Activated CD8-positive, alpha-beta T cell treated with anti-CD3 and anti-CD28 coated beads for 36 hours (primary cell): Measurements from ENCODE around the gene DIAPH1. TPM values are rescaled to one million over a fixed set of nuclear protein-coding genes. Genes with fewer than 3 reads are reported as not detected.

Experiments
- ATAC-seq: fragments of 200-7000 bp; cut with Tn5 transposase; one replicate; pipeline ENCODE4 v1.10.0; 2021; ENCODE audit warnings: mild to moderate bottlenecking, moderate library complexity
- CTCF ChIA-PET: fragments of 350-600 bp; sonication (Branson Sonifier 250); formaldehyde crosslinking; loops from one replicate; lab custom pipeline; 2021; ENCODE audit warnings: antibody characterized with exemption; lab: Charles Lee
- POLR2A ChIA-PET: fragments of 350-600 bp; sonication (Branson Sonifier 250); formaldehyde crosslinking; loops from one replicate; lab custom pipeline; 2021; ENCODE audit warnings: antibody characterized with exemption; lab: Charles Lee
- DNase-seq: peaks from one replicate; pipeline ENCODE4 v3.0.0-alpha.2; 2020
- H3K27ac Mint-ChIP-seq: one replicate; pipeline ENCODE4 v1.8.0; 2021; ENCODE audit warnings: mild to moderate bottlenecking, mixed read lengths
- H3K27me3 Mint-ChIP-seq: one replicate; pipeline ENCODE4 v1.8.0; 2021; ENCODE audit warnings: mixed read lengths
- H3K36me3 Mint-ChIP-seq: one replicate; pipeline ENCODE4 v1.8.0; 2021; ENCODE audit warnings: low read depth, mixed read lengths
- H3K4me1 Mint-ChIP-seq: one replicate; pipeline ENCODE4 v1.8.0; 2021; ENCODE audit warnings: low read depth, mixed read lengths
- H3K4me3 Mint-ChIP-seq: one replicate; pipeline ENCODE4 v1.8.0; 2021; ENCODE audit warnings: mild to moderate bottlenecking, moderate library complexity, mixed read lengths
- H3K9me3 Mint-ChIP-seq: one replicate; pipeline ENCODE4 v1.8.0; 2021; ENCODE audit warnings: mixed read lengths
- CTCF ChIP-seq: fragments of 200-600 bp; IDR thresholded peaks from one replicate; pipeline ENCODE4 v1.8.0; 2022; ENCODE audit warnings: antibody characterized with exemption, mild to moderate bottlenecking
- intact Hi-C: fragments of 100-400 bp; cut with micrococcal nuclease; formaldehyde crosslinking; loops from one replicate; pipeline ENCODE4 v1.10.0; 2022
- total RNA-seq, 2 experiments: library from RNA; stranded (reverse); gene quantifications; one replicate each; pipeline ENCODE4 v1.2.3, GENCODE V29; 2021

The DIAPH1 gene
- total RNA-seq, 2 experiments from 2014 or later: 209 to 218 TPM

GRCh38 chr5:141528291-141528984 is 90.4 kb downstream of the DIAPH1 start:
- ATAC-seq (no peak), DNase-seq (no peak)
- Mint-ChIP-seq H3K27ac (no peak overlapping the region), H3K27me3 (no peaks in the 10 kb centered on the region), H3K9me3 (no peaks in the 10 kb centered on the region), H3K4me3 (no peak overlapping the region), H3K4me1 (peaks cover 17% of the 10 kb centered on the region), H3K36me3 (peaks cover 44% of the 10 kb centered on the region)
- CTCF ChIA-PET: interaction anchor here (0.8 to 2.5 kb wide), 6 partner anchors 16 to 120 kb away, joined by 3 to 10 read pairs (median 7); partner anchors contain the start of genes PCDHGA11, PCDHGA12 and PCDHGB6
- POLR2A ChIA-PET: no interaction called here
- no peak for TF ChIP-seq CTCF
- intact Hi-C loops: no loop called here

- Mint-ChIP-seq H3K36me3 (peaks cover 49% of the 10 kb centered on the region), H3K4me3 (no peak overlapping the region), H3K4me1 (peaks cover 26% of the 10 kb centered on the region), H3K9me3 (no peaks in the 10 kb centered on the region), H3K27me3 (no peaks in the 10 kb centered on the region), H3K27ac (no peak overlapping the region)
- DNase-seq (no peak), ATAC-seq (no peak)
- intact Hi-C loops: no loop called here
- POLR2A ChIA-PET: interaction anchor here (0.6 to 0.8 kb wide), 3 partner anchors 13 to 668 kb away, joined by 3 to 4 read pairs (median 3); no protein-coding TSS in a partner anchor
- TF ChIP-seq CTCF: no peak
- CTCF ChIA-PET: interaction anchor here (0.6 to 2.5 kb wide), 8 partner anchors 15 to 340 kb away, joined by 3 to 10 read pairs (median 5); partner anchors contain the start of genes PCDHB9, PCDHGA11, PCDHGA12 and PCDHGB6
Observed at GRCh38 chr5:141527426-141527825, 91.4 kb downstream of the DIAPH1 start.

- no peak for DNase-seq
- peak overlapping the region; percentile 56 for H3K27ac Mint-ChIP-seq
- TF ChIP-seq CTCF: no peak
- CTCF ChIA-PET: interaction anchor here (0.6 to 8.3 kb wide), 12 partner anchors 8 to 176 kb away, joined by 3 to 122 read pairs (median 6); partner anchors contain the start of genes PCDHGA10, PCDHGA12, PCDHGB1 and PCDHGB5
- intact Hi-C loops: no loop called here
- peaks cover 42% of the 10 kb centered on the region for H3K4me1 Mint-ChIP-seq
- H3K9me3 Mint-ChIP-seq: no peaks in the 10 kb centered on the region
- H3K4me3 Mint-ChIP-seq: no peak overlapping the region
- H3K36me3 Mint-ChIP-seq: peaks cover 65% of the 10 kb centered on the region
- POLR2A ChIA-PET: interaction anchor here (0.6 kb wide), 1 partner anchor 24 kb away, joined by 3 read pairs; no protein-coding TSS in a partner anchor
- ATAC-seq: no peak
- H3K27me3 Mint-ChIP-seq: no peaks in the 10 kb centered on the region
Observed at GRCh38 chr5:141525653-141526052, 93.1 kb downstream of the DIAPH1 start.

- peak; percentile 99 for TF ChIP-seq CTCF
- Mint-ChIP-seq H3K9me3 (no peaks in the 10 kb centered on the region), H3K27ac (peak overlapping the region; percentile 56), H3K27me3 (no peaks in the 10 kb centered on the region), H3K4me3 (no peak overlapping the region), H3K36me3 (peaks cover 72% of the 10 kb centered on the region), H3K4me1 (peaks cover 44% of the 10 kb centered on the region)
- ATAC-seq (peak; percentile 72), DNase-seq (peak; percentile 54)
- ChIA-PET POLR2A (interaction anchor here (0.6 to 2.5 kb wide), 2 partner anchors 11 to 25 kb away, joined by 3 to 14 read pairs; no protein-coding TSS in a partner anchor), CTCF (interaction anchor here (1.0 to 8.3 kb wide), 28 partner anchors 9 to 439 kb away, joined by 3 to 122 read pairs (median 5); partner anchors contain the start of genes PCDHB9, PCDHGA10, PCDHGA11 and PCDHGA12)
- intact Hi-C loops: no loop called here
Observed at GRCh38 chr5:141524604-141525597, 93.9 kb downstream of the DIAPH1 start.
